Fibroblast of lung (primary cell): ENCODE data around the gene ADAD2. TPM values are rescaled to one million over a fixed set of nuclear protein-coding genes. Genes with fewer than 3 reads are reported as not detected.

Experiments used
- DNase-seq, 2 donors: peaks; one replicate each; pipeline versions ENCODE4 v3.0.0 to v3.0.0-alpha.2; 2010; ENCODE audit warnings: low read depth in 2 of 2
- H2AFZ ChIP-seq: 2 replicates; pipeline ENCODE4 v1.5.1; 2012; ENCODE audit warnings: low read length, control low read depth, inconsistent platforms
- H3K27ac ChIP-seq: 2 replicates; pipeline ENCODE4 v1.5.1; 2011; ENCODE audit warnings: low read length, control low read depth; ENCODE audit not compliant: insufficient read depth
- H3K27me3 ChIP-seq: 2 replicates; pipeline ENCODE4 v1.5.1; 2011; ENCODE audit warnings: mild to moderate bottlenecking, low read length; ENCODE audit not compliant: control insufficient read depth, insufficient read depth
- H3K36me3 ChIP-seq: 2 replicates; pipeline ENCODE4 v1.5.1; 2011; ENCODE audit warnings: low read length; ENCODE audit not compliant: control insufficient read depth, insufficient read depth
- H3K4me1 ChIP-seq: 2 replicates; pipeline ENCODE4 v1.5.1; 2011; ENCODE audit warnings: low read length; ENCODE audit not compliant: control insufficient read depth, insufficient read depth; ENCODE audit errors: extremely low read depth
- H3K4me2 ChIP-seq: 2 replicates; pipeline ENCODE4 v1.5.1; 2011; ENCODE audit warnings: low read length, control low read depth; ENCODE audit not compliant: insufficient read depth; ENCODE audit errors: extremely low read depth
- H3K4me3 ChIP-seq, 4 experiments: fragments of 200-600 bp in 1 of 4; sonication (generic) in 1 of 4; replicated peaks in 1 of 4; 2 replicates each; pipeline ENCODE4 v1.5.1; 2011 to 2016; ENCODE audit warnings: low read length in 4 of 4, low read depth in 3 of 4, mild to moderate bottlenecking in 3 of 4, control low read depth in 2 of 4, inconsistent platforms in 1 of 4, mixed read lengths in 1 of 4; ENCODE audit not compliant: insufficient read depth in 1 of 4; ENCODE audit errors: control extremely low read depth in 1 of 4
- H3K79me2 ChIP-seq: 2 replicates; pipeline ENCODE4 v1.5.1; 2012; ENCODE audit warnings: mild to moderate bottlenecking, low read length, inconsistent platforms; ENCODE audit not compliant: control insufficient read depth, insufficient read depth
- H3K9ac ChIP-seq: 2 replicates; pipeline ENCODE4 v1.5.1; 2011; ENCODE audit warnings: mild to moderate bottlenecking, low read length, control low read depth; ENCODE audit not compliant: insufficient read depth
- H3K9me3 ChIP-seq: 2 replicates; pipeline ENCODE4 v1.5.1; 2012; ENCODE audit warnings: low read depth, low read length; ENCODE audit not compliant: control insufficient read depth, insufficient read depth
- H4K20me1 ChIP-seq: 2 replicates; pipeline ENCODE4 v1.5.1; 2011; ENCODE audit warnings: low read length; ENCODE audit not compliant: control insufficient read depth, insufficient read depth; ENCODE audit errors: extremely low read depth
- EZH2 ChIP-seq: IDR thresholded peaks from 2 replicates; pipeline ENCODE4 v1.5.1; 2012; ENCODE audit warnings: low read length, control low read depth, mild to moderate bottlenecking; ENCODE audit errors: missing control alignments
- polyA plus RNA-seq, 2 donors: library from polyadenylated mRNA; depleted of rRNA in 1 of 2; stranded (reverse) in 1 of 2; unstranded in 1 of 2; fragments of >200 nt; gene quantifications; 2 replicates each; pipeline ENCODE4 v1.2.1, GENCODE V29; 2011 to 2012; ENCODE audit warnings: missing spikeins in 1 of 2
- total RNA-seq: library from RNA; depleted of rRNA; stranded (reverse); fragments of >200 nt; gene quantifications from 2 replicates; pipeline ENCODE4 v1.2.1, GENCODE V29; 2014
- TF ChIP-seq, protein P1 (sequence below), 2 donors: IDR thresholded peaks in 1 of 2; conservative IDR thresholded peaks in 1 of 2; 1 replicate in 1 of 2; 2 replicates in 1 of 2; pipeline ENCODE4 v1.5.1; 2011 to 2012; ENCODE audit warnings: low read length in 2 of 2, control low read depth in 1 of 2, inconsistent platforms in 1 of 2, low read depth in 1 of 2, mild to moderate bottlenecking in 1 of 2

ADAD2 gene
- total and polyA plus RNA-seq, 2 donors (not counting 1 experiment from before 2014, with no cell fraction given) = not detected

DNA sequence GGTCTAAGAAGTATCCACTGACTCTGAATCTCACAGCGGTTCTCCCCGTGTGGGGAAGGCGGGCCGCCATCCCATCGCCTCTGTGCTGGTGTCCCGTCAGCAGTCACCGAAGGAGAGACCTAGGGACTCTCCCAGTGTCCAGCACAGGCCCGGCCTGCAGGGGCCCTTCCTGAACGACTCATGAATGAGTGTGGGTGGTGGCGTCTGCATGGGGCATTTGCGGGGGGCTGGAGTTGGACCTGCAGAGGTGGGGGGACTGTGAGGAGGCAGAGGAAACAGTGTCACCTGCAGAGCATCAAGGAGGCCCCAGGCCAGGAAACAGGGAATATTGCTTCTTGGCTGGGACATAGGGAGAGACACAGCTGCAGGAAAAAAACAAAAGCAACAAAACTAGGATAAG is 38.5 kb downstream of the ADAD2 start:
- Histone ChIP-seq H3K4me3 (no peak overlapping the region), H3K27ac (no peak overlapping the region), H3K79me2 (no peaks in the 10 kb centered on the region), H3K27me3 (peaks cover 2% of the 10 kb centered on the region), H3K9me3 (no peaks in the 10 kb centered on the region), H3K4me1 (peaks cover 10% of the 10 kb centered on the region), H4K20me1 (no peaks in the 10 kb centered on the region), H3K36me3 (no peaks in the 10 kb centered on the region), H3K9ac (no peak overlapping the region), H2AFZ (no peak overlapping the region), H3K4me2 (no peak overlapping the region)
- TF ChIP-seq EZH2 = no peak
- TF ChIP-seq, protein P1, sequence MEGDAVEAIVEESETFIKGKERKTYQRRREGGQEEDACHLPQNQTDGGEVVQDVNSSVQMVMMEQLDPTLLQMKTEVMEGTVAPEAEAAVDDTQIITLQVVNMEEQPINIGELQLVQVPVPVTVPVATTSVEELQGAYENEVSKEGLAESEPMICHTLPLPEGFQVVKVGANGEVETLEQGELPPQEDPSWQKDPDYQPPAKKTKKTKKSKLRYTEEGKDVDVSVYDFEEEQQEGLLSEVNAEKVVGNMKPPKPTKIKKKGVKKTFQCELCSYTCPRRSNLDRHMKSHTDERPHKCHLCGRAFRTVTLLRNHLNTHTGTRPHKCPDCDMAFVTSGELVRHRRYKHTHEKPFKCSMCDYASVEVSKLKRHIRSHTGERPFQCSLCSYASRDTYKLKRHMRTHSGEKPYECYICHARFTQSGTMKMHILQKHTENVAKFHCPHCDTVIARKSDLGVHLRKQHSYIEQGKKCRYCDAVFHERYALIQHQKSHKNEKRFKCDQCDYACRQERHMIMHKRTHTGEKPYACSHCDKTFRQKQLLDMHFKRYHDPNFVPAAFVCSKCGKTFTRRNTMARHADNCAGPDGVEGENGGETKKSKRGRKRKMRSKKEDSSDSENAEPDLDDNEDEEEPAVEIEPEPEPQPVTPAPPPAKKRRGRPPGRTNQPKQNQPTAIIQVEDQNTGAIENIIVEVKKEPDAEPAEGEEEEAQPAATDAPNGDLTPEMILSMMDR (conservative IDR thresholded peaks at IDR 0.05 in 1 of 2, IDR thresholded peaks at IDR 0.05 in 1 of 2; ENCODE audit: low read depth in 1 of 2, low read length in 2 of 2) = no peak
- no peak for DNase-seq

DNA sequence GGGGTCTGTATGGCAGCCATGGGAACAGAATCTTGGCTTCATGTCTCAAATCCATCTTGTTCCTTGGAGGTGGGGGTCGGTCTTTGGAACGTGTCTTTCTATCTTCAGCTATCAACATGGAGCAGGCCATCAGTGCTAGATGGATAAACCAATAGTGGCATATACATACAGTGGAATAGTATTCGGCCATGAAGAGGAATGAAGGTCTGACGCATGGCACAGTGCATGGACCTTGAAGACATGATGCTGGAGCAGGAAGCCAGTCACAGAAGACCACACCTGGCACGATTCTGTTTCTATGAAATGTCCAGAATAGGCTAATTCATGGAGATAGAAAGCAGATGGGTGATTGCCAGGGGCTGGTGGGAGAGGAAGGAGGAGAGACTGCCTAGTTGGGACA is 41.1 kb downstream of the ADAD2 start:
- no peaks in the 10 kb centered on the region for H4K20me1 ChIP-seq
- H3K9ac ChIP-seq = no peak overlapping the region
- no peaks in the 10 kb centered on the region for H3K79me2 ChIP-seq
- no peak overlapping the region for H3K4me2 ChIP-seq
- no peaks in the 10 kb centered on the region for H3K9me3 ChIP-seq
- DNase-seq = no peak
- no peaks in the 10 kb centered on the region for H3K36me3 ChIP-seq
- H3K27ac ChIP-seq = no peak overlapping the region
- H3K27me3 ChIP-seq = peaks cover 2% of the 10 kb centered on the region
- H3K4me3 ChIP-seq = no peak overlapping the region
- H2AFZ ChIP-seq = no peak overlapping the region
- H3K4me1 ChIP-seq = peaks cover 10% of the 10 kb centered on the region
- no peak for TF ChIP-seq EZH2
- TF ChIP-seq, protein P1 (conservative IDR thresholded peaks at IDR 0.05 in 1 of 2, IDR thresholded peaks at IDR 0.05 in 1 of 2; ENCODE audit: low read depth in 1 of 2, low read length in 2 of 2) = no peak

DNA sequence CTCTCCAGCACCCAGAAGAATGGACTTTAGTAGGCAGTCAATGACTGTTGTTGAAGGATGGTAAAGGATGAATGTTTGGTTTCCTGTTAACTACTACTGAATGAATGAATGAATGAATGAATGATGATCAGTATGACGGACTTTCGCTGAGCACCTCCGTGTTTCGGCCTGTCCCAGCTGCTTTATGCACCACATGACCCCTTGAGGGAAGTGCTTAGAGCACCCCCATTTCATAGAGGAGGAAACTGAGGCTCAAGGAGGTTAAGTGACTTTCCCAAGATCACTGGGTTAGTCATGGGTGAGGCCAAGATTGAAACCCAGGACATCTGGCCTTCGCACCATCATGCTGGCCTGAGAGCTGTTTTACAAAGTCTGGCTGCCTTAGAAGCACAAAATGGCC is 42.0 kb downstream of the ADAD2 start:
- Histone ChIP-seq H3K27ac (no peak overlapping the region), H3K4me1 (peaks cover 7% of the 10 kb centered on the region), H3K9me3 (no peaks in the 10 kb centered on the region), H4K20me1 (no peaks in the 10 kb centered on the region), H3K4me3 (no peak overlapping the region), H3K79me2 (no peaks in the 10 kb centered on the region), H3K27me3 (peaks cover 7% of the 10 kb centered on the region), H3K4me2 (no peak overlapping the region), H3K36me3 (no peaks in the 10 kb centered on the region), H3K9ac (no peak overlapping the region), H2AFZ (no peak overlapping the region)
- no peak for DNase-seq
- TF ChIP-seq, protein P1 (conservative IDR thresholded peaks at IDR 0.05 in 1 of 2, IDR thresholded peaks at IDR 0.05 in 1 of 2; ENCODE audit: low read depth in 1 of 2, low read length in 2 of 2) = no peak
- TF ChIP-seq EZH2 = no peak
